ENCODE results near the gene ST3GAL3. TPM values are rescaled to one million over a fixed set of nuclear protein-coding genes. Genes with fewer than 3 reads are reported as not detected.

The ST3GAL3 gene
- total and polyA plus RNA-seq, 2 donors (not counting 3 experiments of a cell fraction or from before 2014, with no cell fraction given): 14.3 to 35.8 TPM

GRCh38 chr1:43703836-43704235, 3.5 kb upstream of the ST3GAL3 start:
- no TSS peak for BruUV-seq (replicated peaks)
- DNase-seq (ENCODE audit: low read depth, low spot score) (no peak), FAIRE-seq (no peak)
- intact Hi-C loops (cut with micrococcal nuclease) (no loop called here), dilution Hi-C loops (cut with MboI; ENCODE audit: extremely low pct_ligation_motif_present, low sequenced_read_pairs) (no loop called here)
- POLR2A ChIA-PET: no interaction called here
- TF ChIP-seq POLR2A (IDR thresholded peaks at IDR 0.05; ENCODE audit: low read depth, low read length): no peak
- TF ChIP-seq FOS (IDR thresholded peaks at IDR 0.05; ENCODE audit: borderline replicate concordance, insufficient read depth, low read length): no peak
- no peak for TF ChIP-seq MAX (IDR thresholded peaks at IDR 0.05; ENCODE audit: insufficient read depth, insufficient read length)
- TF ChIP-seq CTCF (IDR thresholded peaks at IDR 0.05; ENCODE audit: extremely low read depth in 1 of 2, insufficient read depth in 1 of 2, low read depth in 1 of 2, low read length in 2 of 2): no peak
- no peak for TF ChIP-seq EZH2 (IDR thresholded peaks at IDR 0.05; ENCODE audit: borderline replicate concordance, low read depth, low read length, severe bottlenecking)
- no peak for TF ChIP-seq GATA2 (IDR thresholded peaks at IDR 0.05; ENCODE audit: insufficient read depth, insufficient read length, low read depth, low read length)
- Histone ChIP-seq H3K4me3 (replicated peaks in 1 of 3; ENCODE audit: insufficient read depth in 1 of 3, low read depth in 1 of 3, low read length in 3 of 3) (no peak overlapping the region), H3K9ac (replicated peaks; ENCODE audit: extremely low read depth, insufficient read depth, low read length) (no peak overlapping the region), H3K4me2 (ENCODE audit: insufficient read depth, low read length) (no peak overlapping the region), H3K36me3 (ENCODE audit: control insufficient read depth in 2 of 2, extremely low read depth in 1 of 2, insufficient read depth in 2 of 2, low read length in 2 of 2) (peaks cover 20 to 28% of the 10 kb centered on the region in 2 experiments), H3K9me1 (replicated peaks; ENCODE audit: control insufficient read depth, extremely low read depth, insufficient read depth, low read length) (no peaks in the 10 kb centered on the region), H3K27ac (ENCODE audit: insufficient read depth, low read depth, low read length) (no peak overlapping the region), H3K4me1 (ENCODE audit: control insufficient read depth, extremely low read depth, insufficient read depth, low read length) (peaks cover 16% of the 10 kb centered on the region), H4K20me1 (replicated peaks; ENCODE audit: control insufficient read depth, extremely low read depth, insufficient read depth, low read length) (no peaks in the 10 kb centered on the region), H3K79me2 (ENCODE audit: control insufficient read depth, insufficient read depth, low read length) (peaks cover 12% of the 10 kb centered on the region), H3K27me3 (ENCODE audit: control insufficient read depth in 2 of 2, insufficient read depth in 2 of 2, low read length in 2 of 2) (no peaks in the 10 kb centered on the region), H3K9me3 (replicated peaks; ENCODE audit: control insufficient read depth, insufficient read depth, low read length) (no peaks in the 10 kb centered on the region), H2AFZ (ENCODE audit: low read depth, low read length) (no peak overlapping the region)
- CTCF ChIA-PET: interaction anchor here (0.8 to 2.0 kb wide), 2 partner anchors 59 to 231 kb away, joined by 6 read pairs; no protein-coding TSS in a partner anchor
